8988T (cell line): Measurements from ENCODE around the gene RIPOR3.

Source experiments
- DNase-seq: peaks from one replicate; pipeline ENCODE4 v3.0.0; 2011

RIPOR3 gene, protein sequence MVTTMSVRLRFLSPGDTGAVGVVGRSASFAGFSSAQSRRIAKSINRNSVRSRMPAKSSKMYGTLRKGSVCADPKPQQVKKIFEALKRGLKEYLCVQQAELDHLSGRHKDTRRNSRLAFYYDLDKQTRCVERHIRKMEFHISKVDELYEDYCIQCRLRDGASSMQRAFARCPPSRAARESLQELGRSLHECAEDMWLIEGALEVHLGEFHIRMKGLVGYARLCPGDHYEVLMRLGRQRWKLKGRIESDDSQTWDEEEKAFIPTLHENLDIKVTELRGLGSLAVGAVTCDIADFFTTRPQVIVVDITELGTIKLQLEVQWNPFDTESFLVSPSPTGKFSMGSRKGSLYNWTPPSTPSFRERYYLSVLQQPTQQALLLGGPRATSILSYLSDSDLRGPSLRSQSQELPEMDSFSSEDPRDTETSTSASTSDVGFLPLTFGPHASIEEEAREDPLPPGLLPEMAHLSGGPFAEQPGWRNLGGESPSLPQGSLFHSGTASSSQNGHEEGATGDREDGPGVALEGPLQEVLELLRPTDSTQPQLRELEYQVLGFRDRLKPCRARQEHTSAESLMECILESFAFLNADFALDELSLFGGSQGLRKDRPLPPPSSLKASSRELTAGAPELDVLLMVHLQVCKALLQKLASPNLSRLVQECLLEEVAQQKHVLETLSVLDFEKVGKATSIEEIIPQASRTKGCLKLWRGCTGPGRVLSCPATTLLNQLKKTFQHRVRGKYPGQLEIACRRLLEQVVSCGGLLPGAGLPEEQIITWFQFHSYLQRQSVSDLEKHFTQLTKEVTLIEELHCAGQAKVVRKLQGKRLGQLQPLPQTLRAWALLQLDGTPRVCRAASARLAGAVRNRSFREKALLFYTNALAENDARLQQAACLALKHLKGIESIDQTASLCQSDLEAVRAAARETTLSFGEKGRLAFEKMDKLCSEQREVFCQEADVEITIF

DNA sequence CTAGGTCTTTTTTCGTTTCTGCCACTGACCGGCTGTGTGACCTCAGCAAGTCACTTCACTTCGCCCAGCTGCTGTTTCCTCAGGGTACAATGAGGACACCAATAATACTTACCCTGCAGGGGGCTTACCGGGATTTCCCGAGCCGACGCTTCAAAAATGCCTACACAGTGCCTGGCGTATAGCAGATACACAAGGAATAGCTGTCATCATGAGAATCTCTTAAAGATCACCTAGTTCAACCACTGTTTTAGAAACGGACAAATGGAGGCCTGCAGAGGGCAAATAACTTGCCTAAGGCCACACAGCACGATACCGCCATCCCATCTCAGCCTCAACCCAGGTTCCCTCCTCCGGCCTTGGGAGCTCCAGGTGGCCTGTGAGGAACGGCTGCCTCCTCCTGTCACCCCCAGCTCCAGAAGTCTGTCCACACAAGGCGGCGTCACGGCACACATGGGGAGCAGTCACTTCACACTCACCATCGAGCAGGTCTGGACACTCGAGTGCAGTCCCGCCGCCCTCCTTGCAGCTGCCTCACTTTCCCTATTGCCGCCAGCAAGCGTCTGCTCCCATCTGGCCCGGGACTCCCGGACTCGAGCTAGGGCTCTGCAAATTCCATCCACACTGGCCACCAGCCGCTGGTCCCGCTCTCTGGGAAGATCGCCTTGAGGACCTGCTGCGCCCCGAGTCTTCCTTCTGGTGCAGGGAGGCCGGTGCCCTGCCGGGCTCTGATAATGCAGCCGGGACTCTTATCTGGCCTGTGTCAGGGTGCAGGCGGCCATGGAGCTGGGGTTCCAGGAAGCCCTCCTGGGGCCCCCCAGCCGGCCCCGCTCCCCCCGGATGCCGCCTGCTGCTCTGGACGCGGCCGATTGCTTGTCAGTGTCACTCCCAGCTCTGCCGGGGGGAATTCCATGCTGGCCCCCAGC, at the start of gene RIPOR3:
RIPOR3 (minus strand) TSS at position 893 of the 923 bp plus-strand sequence; CDS start at position 479, 414 bp downstream.
- DNase-seq = no peak

DNA sequence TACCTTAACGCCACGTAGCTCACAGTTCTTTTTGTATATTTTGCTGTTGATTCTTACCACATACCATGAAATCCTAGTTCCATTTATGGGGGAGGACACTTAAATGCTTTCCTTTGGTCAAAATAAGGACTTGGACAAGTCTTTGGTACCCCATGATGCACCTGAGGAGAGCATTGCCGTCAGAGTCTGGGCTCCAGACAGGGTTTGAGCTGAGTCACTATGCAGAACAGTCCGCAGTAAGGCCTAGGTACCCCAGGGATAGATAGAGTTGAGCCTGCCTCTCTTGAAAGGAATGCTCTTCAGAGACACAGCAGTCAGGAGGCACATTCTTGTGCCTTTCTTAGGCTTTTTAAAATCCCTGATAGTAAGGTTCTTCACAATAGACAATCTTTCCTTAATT, 46.0 kb upstream of the RIPOR3 start:
- no peak for DNase-seq

DNA sequence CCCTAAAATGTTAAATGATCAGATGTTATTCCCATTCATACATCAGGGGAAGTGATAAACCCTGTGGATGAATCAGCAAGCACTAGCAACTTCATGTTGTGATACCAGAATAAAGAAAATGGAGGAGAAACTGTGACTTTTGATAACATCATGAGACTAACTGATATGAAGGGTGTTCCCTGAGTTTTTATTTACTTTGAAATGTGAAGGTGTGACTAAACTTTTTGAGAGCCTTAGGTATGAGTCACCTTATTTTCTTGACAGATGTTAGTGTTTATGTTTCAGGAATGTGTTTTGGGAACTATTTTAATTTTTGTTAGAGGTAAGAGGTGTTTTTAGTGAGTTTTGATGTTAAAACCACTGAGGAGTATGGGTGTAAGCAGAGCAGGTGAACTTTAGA, 44.5 kb upstream of the RIPOR3 start:
- DNase-seq = no peak

DNA sequence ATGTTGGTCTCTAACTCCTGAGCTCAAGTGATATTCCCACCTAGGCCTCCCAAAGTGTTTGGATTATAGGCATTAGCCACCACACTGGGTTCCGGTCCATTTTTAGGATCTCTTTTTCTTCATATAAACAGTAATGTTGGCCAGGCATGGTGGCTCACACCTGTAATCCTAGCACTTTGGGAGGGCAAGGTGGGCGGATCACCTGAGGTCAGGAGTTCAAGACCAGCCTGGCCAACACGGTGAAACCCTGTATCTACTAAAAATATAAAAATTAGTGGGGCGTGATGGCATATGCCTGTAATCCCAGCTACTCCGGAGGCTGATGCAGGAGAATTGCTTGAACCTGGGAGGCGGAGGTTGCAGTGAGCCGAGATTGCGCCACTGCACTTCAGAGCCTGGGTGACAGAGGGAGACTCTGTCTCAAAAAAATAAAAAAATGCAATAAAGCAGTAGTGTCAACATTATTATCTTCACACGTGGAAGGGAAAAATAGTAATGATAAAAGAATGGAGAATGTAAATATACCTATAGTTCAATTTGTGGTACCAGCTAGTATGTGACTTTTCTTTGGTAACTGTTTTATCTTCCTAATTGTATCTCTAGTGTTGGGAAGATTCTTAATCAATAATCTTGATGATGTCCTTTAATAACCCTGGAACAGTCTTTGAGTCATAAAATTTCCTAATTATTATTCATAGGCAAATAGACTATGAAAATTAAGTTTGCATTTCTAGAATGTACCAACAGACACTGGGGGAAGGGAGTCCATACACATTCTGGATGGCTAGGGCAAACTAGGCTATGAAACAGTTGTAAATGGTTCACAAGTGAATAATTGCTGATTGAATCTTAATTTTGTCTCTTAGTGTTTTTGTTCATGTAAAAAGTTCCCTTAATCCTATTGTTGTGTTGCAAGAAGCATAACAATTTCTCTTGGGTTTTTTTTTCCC, 43.7 kb upstream of the RIPOR3 start:
- DNase-seq = no peak

DNA sequence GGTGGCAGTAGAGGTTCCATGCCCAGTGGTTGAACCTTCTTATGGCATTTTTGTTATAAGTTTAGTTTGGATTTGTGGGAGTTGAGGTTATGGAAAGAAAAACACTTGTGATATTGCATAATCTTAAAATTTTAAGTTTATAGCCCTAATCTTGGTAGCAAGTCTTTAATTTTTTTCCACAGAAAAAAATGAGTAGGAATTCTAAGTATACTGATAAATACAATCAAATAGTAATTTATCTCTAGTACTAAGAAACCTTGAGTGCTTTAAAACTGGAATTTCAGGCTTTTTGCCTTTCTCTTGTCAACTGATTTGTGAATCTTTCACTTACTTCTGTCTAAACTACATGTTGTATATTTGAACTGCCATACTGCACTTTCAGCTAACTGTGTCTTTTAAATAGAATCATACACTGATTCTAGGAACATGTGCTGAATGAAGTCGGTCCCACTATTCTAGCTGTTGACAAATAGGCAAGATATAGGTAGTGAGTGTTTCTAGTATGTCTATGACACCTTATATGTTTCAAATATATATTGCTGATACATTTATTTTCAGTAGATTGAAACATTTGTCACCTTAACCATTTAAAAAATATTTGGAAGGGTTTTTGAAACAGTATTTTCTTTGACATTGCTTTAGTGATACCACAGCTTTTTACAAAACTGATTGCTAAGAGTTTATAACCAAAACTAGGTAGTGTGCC, 42.5 kb upstream of the RIPOR3 start:
- DNase-seq = no peak

DNA sequence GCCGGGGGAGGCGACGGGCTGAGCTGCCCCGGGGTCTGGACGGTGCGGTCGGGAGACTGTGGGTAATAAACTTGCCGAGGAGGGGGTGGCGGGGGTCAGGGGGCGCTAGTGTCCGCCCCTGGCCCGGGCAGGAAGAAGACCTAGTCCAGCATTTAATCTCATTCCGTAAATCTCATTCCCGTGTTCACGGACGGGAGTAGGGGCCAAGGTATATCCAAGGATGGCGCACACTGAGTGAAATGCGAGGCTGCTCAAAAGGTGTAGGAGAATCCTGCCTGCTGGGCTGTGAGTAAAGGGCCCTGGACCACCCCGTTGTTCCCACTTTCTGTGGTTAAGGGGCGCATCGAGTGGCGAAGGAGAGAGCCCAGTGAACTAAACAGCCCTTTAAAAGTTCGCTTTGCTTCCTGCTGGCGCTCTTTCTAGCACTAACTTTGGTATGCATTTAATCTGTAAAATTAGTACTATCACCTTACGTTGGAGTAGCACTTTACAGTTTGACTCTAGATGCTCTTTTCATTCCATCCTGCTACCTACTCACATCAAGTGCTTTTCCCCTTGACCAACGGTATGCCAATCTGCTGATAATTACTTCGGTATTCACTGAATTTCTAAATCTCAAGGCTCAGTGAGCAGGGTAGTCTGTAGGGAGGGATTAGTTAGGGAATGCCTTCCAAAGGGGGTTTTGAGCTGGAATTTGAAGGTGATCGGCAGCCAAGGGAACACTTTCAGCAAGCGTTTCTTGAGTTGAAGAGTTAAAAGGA, 40.8 kb upstream of the RIPOR3 start:
- no peak for DNase-seq

DNA sequence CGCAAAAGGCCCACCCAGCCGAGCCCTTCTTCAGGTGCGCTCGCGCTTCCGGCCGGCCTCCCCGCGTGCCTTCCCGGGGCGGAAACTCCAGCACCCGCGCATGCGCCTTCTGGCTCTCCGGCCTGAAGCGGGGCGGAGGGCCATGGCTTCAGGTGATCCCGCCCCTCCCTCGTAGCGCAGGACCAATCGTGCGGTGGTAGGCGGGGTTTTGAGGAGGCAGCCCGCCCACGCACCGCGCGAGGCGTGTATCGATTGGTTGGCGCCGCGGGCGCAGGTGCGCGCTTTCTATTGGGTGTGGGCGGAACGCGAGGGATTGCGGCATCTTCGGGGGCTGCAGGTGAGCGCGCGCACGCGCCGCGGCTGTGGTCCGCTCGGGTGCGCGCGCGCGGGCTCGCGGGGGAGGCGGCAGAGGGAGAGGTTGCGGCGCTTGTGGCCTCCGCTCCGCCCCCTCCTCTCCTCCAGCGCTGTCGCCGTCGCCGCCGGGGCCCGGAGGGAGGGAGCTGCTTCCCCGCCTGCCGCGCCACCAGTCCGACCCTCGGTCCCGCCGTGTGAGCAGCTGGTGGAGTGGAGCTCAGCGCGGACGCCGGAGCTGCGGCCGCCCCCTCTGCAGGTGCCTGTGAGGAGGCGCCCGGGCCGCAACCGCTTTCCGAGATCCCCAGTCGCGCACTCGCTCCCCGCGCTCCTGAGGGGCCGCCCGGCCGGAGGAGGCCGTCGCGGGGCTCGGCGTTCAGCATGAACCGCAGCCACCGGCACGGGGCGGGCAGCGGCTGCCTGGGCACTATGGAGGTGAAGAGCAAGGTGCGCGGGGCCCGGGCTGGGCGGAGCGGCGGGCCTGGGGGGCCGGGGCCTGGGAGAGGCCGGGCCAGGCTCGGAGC, 40.0 kb upstream of the RIPOR3 start, which contains the start of gene PARD6B:
PARD6B (plus strand) TSS at position 526 of the 875 bp plus-strand sequence; CDS start at position 733, 207 bp downstream.
- peak; percentile 98 for DNase-seq

DNA sequence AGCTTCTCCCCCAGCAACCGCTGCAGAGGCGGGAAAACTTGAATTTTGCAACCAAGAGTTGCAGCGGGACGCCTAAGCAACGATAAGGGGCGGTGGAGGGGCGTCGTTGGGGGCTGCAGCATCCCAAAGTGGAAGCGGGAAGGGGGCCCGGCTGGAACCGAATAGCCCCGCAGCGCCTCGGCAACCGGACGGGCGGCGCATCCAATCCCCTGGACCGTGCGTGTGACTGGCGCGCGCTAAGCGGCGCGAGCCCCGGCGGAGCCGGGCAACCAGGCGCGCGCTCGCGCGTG, 39.4 kb upstream of the RIPOR3 start:
- no peak for DNase-seq

DNA sequence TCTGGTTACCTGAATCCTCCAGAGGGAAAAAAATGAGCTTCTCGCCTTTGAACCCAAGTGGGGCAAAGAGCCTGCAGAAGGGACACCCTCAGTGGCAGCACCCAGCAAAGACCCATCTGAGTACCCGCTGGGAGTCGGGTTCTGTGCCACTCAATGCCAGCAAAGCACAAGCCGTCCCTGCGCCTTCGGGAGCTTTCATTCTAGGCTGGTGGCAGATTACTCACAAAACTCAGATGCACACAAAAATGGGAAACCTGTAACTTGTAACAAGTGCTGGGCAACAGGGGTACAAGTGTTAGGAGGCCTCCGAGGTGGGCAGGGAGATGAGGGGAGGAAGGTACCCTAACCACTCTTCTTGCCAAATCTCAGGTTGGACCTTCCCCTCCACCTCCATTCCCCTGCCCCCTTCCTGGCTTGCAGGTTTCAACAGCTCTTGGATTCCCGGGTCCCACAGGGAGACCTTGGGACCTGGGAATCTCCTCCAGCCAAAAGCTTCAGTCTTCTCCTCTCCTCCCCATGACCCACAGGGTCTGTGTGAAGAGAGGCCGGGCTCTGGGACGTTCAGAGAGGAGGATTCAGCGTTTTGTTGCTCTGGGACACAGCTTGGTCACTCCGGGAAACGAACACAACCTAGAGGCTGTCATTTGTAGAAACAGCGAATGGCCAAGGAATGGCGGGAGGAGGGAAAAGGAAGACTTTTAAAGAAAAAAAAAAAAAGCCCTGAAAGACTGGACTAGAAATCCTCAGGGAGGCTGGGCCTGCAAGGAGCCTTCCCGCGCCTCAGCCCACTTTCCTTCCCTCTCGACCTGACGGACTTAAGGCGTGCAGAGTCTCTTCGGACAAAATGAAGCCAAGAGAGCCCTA, 38.8 kb upstream of the RIPOR3 start:
- DNase-seq = no peak

DNA sequence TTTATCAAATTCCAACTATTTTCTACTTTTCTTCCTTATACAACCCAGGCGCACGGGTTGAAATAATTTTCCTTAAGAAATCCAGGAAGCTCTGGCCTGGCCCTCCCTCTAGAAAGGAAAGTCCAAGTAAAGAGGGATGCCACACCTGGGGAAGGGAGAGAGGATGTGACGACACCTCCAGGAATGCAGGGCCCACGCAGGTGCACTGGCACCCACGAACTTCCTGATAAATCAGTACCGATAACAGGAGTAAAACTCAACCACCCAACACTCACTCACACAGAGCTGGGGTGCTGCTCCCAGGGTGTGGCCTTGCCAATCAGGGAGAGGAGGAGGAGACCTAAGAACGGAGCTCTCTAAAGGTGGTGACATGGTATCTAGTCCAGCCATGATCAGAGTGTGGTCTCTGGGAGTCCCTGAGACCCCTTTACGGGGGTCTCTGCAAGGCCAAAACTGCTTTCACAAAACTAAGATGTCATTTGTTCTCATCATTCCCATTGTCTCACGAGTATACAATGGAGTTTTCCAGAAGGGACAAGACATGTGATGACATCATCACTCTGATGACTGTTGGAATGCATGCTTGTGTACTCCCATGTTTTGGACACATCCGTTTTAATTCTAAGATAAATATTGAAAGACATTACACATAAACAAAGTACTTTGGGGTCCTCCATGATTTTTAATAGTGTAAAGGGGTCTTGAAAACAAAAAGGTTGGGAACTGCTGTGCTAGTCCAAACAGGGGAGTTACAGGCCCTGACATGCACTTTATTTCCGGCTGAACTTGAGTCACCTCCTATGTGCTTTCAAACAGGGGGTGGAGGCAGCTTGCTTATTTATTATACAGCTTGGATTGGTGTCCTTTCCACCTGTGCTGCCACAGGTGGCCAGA, 37.9 kb upstream of the RIPOR3 start:
- peak; percentile 37 for DNase-seq

DNA sequence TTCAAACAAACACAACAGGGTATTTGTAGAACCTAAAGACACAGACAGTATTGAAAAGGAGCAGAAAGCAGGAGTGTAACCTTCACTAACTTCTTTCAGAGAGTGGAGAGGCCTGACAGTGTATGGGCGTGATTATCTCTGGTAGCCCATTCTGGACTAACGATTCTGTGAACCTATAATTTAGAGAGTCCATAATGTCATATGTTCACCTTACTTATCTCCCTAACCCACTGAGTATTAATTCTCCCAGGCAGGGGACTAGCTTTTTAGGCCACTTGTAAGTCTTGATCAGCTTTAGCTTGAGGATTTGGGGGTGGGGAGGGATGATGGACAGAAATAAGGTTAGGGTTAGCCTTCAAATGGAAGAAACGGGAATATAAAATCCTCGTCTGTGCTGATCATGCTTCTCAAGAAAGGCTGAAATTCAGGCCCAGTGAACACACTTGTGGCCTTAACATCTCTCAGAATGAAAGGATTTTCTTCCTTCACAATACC, 37.2 kb upstream of the RIPOR3 start:
- no peak for DNase-seq

DNA sequence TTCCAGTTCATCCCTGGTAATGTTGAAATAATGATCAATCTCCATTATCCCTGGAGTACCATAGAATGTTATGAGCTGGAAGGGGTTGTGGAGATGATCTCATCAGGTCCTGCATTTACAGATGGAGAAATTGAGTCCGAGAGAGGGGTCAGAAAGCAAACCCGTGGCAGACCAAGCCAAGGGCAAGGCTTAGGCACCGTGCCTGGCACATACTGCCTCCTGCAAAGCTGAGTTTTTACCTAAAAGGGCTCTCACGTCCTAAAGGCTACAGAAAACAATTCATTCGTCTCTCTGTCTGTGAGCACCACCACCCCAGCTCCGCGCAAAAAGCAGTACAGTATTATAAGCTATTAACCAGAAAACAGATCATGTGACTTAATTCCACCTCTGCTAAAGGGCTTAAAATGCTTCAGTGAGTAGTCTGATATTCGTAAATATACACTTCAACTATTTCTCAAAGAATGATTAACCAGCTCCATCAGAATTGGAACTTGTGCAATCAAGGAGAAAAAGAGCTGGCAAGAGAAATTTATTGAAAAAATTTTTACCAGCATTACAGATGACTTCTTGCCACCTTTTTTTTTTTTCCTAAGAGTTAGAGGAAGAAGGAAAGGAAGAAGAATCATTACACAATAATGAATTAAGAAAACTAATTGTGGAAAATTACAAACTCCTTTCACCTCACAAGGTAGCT, 36.6 kb upstream of the RIPOR3 start:
- no peak for DNase-seq

DNA sequence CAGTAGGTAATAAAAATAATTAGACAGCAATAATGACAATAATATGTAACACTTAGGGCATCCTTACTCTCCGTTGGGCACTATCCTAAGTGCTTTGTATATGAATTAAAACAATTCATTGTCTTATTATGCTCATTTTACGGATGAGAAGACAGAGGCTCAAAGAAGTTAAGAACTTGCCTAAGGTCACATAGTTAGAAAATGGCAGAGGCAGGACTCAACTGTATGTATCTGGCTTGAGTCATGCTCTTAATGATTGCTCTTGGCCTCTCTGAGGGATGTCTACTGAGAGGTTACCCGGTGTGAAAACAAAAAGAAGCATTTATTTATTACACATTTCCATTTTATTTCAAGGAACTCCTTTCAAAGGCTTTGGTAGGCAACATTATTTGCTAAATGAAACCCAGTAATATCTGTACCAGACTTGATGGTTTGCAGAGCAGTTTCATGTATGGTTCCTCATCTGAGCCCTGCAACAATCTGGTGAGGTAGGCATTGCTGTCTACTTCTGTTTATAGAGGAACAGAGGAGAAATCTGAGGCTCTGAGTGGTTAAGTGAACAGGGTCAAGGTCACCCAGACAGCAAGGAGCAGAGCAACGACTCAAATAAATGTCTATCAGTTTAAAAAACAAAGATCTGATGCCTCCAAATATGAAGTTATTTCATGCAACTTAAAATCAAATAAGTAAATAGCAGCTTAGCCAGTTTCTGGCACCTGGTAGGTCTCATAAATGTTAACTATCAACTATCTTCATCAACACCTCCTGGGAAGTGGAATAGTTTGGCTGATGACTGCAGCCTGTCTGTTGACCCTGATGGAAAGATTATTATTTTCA, 35.8 kb upstream of the RIPOR3 start:
- DNase-seq = no peak

DNA sequence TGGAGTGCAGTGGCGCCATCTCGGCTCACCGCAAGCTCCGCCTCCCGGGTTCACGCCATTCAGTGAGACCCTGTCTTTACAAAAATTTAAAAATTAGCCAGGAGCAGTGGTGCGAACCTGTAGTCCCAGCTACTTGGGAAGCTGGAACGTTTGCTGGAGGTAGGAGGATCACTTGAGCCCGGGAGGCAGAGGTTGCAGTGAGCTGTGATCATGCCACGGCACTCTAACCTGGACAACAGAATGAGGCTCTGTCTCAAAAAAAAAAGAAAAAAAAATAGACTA, 34.3 kb upstream of the RIPOR3 start:
- DNase-seq = no peak
